Ammon's horn (tissue), 1 donor: ENCODE data around the gene ABCC11.
A peak's percentile ranks its signal among the peaks of the same experiment; 100 is the strongest.

ENCODE experiments used
- DNase-seq: peaks from one replicate; pipeline ENCODE4 v3.0.0-alpha.2; 2016; ENCODE audit warnings: low spot score

Gene ABCC11

GRCh38 chr16:48247311-48247710, at the start of gene ABCC11:
TSS of gene ABCC11 (minus strand) at chr16:48247539. CDS start at chr16:48231921, 15,618 bp downstream.
- no peak for DNase-seq

- DNase-seq: no peak
Measured at GRCh38 chr16:48295488-48296281, 48.3 kb upstream of the ABCC11 start.

- DNase-seq: no peak
Measured at GRCh38 chr16:48294724-48295123, 47.4 kb upstream of the ABCC11 start.

- no peak for DNase-seq
Measured at GRCh38 chr16:48292452-48292851, 45.1 kb upstream of the ABCC11 start.

GRCh38 chr16:48291754-48292153, 44.4 kb upstream of the ABCC11 start:
- DNase-seq: no peak

GRCh38 chr16:48291303-48291702, 44.0 kb upstream of the ABCC11 start:
- DNase-seq: no peak

- DNase-seq: no peak
Measured at GRCh38 chr16:48287239-48287638, 39.9 kb upstream of the ABCC11 start.

- DNase-seq: no peak
Measured at GRCh38 chr16:48284772-48285409, 37.6 kb upstream of the ABCC11 start.

GRCh38 chr16:48282636-48283263, 35.4 kb upstream of the ABCC11 start:
- DNase-seq: no peak

- no peak for DNase-seq
Measured at GRCh38 chr16:48280546-48280945, 33.2 kb upstream of the ABCC11 start.

GRCh38 chr16:48279199-48279598, 31.9 kb upstream of the ABCC11 start:
- peak; percentile 28 for DNase-seq

- no peak for DNase-seq
Measured at GRCh38 chr16:48277158-48277557, 29.8 kb upstream of the ABCC11 start.

- DNase-seq: peak; percentile 74
Measured at GRCh38 chr16:48276102-48276501, 28.8 kb upstream of the ABCC11 start.

GRCh38 chr16:48274476-48274875, 27.1 kb upstream of the ABCC11 start:
- DNase-seq: no peak

- DNase-seq: peak; percentile 67
Measured at GRCh38 chr16:48272837-48273421, 25.6 kb upstream of the ABCC11 start.

GRCh38 chr16:48271728-48272127, 24.4 kb upstream of the ABCC11 start:
- DNase-seq: no peak

GRCh38 chr16:48269011-48269410, 21.7 kb upstream of the ABCC11 start:
- DNase-seq: no peak

- no peak for DNase-seq
Measured at GRCh38 chr16:48262631-48263030, 15.3 kb upstream of the ABCC11 start.

- no peak for DNase-seq
Measured at GRCh38 chr16:48261569-48261968, 14.2 kb upstream of the ABCC11 start.

GRCh38 chr16:48256579-48257177, 9.3 kb upstream of the ABCC11 start:
- no peak for DNase-seq

GRCh38 chr16:48252013-48252412, 4.7 kb upstream of the ABCC11 start:
- DNase-seq: no peak
